ENCODE results near the gene SGCG. TPM values are rescaled to one million over a fixed set of nuclear protein-coding genes. Genes with fewer than 3 reads are reported as not detected.

SGCG gene
- total RNA-seq, 2 experiments from 2014 or later = not detected

DNA sequence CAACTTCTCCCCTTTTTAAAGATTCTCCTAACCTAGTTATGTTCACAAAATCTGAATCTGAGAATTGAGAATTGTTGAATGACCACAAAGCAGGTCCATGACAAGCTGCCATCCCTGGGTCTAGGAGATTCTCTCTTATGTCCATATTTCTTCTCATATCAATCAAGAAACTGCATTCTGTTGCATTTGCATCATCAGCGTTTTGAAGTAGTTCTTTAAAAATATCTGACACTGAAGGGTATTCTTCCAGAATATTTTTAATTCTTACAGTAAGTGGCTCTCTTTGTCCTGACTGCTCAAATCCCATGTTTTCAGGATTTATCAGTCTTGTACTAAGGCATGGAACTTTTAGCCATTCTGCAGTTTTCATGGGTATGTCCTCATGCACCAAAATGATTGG lies 158.4 kb downstream of the SGCG start:
- Histone ChIP-seq H3K4me3 (ENCODE audit: low read length) (no peak overlapping the region), H3K4me1 (ENCODE audit: insufficient read depth, low read length) (no peaks in the 10 kb centered on the region), H3K9me3 (ENCODE audit: control insufficient read depth in 1 of 2, insufficient read depth in 1 of 2, low read length in 2 of 2) (peaks cover 4 to 20% of the 10 kb centered on the region in 2 experiments), H3K27me3 (ENCODE audit: control insufficient read depth in 1 of 2, insufficient read depth in 2 of 2, low read length in 2 of 2) (no peaks in the 10 kb centered on the region), H3K27ac (ENCODE audit: low read depth in 1 of 2, low read length in 2 of 2) (no peak overlapping the region), H3K36me3 (ENCODE audit: insufficient read depth, low read length) (peaks cover 19% of the 10 kb centered on the region)
- ATAC-seq (ENCODE audit: poor library complexity) (no peak), DNase-seq (no peak)
- Mint-ChIP-seq H3K27ac (no peak overlapping the region), H3K36me3 (ENCODE audit: low read depth) (peaks cover 81% of the 10 kb centered on the region), H3K9me3 (peaks cover 3% of the 10 kb centered on the region), H3K4me1 (ENCODE audit: low read depth) (no peaks in the 10 kb centered on the region), H3K4me3 (no peak overlapping the region), H3K27me3 (no peaks in the 10 kb centered on the region)
- CTCF ChIA-PET = no interaction called here
- intact Hi-C loops (cut with DNase I, micrococcal nuclease) = no loop called here
- POLR2A ChIA-PET = no interaction called here
- TF ChIP-seq, protein P1, sequence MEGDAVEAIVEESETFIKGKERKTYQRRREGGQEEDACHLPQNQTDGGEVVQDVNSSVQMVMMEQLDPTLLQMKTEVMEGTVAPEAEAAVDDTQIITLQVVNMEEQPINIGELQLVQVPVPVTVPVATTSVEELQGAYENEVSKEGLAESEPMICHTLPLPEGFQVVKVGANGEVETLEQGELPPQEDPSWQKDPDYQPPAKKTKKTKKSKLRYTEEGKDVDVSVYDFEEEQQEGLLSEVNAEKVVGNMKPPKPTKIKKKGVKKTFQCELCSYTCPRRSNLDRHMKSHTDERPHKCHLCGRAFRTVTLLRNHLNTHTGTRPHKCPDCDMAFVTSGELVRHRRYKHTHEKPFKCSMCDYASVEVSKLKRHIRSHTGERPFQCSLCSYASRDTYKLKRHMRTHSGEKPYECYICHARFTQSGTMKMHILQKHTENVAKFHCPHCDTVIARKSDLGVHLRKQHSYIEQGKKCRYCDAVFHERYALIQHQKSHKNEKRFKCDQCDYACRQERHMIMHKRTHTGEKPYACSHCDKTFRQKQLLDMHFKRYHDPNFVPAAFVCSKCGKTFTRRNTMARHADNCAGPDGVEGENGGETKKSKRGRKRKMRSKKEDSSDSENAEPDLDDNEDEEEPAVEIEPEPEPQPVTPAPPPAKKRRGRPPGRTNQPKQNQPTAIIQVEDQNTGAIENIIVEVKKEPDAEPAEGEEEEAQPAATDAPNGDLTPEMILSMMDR (IDR thresholded peaks at IDR 0.05) = no peak

DNA sequence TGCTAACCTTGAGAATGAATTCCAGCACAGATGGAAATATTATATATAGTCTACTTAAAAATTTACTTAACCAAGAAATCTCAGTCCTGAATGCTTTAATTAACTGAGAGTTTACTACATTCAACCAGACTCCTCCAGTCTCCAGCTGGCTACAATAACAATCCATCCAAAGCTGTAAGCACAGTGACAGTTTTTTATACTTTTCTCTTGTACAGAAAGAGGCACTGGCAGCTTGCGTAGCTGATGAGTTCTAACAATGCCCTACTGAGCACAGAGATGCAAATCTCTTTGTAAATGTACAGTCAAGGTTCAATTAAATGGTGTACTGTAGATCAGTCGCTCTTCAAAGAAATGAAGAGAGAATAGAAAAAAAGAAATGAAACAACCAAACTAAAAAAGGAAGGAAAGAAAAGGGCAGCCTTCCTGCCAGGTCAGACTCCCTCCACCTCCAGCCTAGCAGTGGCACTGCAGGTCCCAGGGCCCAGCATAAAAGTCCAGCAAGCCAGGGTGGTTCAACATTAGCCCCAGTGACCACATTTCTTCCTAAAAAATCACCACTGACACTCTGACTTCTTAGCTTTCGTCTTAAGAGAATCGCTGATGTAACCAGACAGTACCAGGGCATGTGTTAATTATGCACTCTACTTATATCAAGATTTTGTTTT lies 164.3 kb downstream of the SGCG start:
- Histone ChIP-seq H3K36me3 (ENCODE audit: insufficient read depth, low read length) (peaks cover 55% of the 10 kb centered on the region), H3K4me1 (ENCODE audit: insufficient read depth, low read length) (no peaks in the 10 kb centered on the region), H3K27ac (ENCODE audit: low read depth in 1 of 2, low read length in 2 of 2) (no peak overlapping the region), H3K27me3 (ENCODE audit: control insufficient read depth in 1 of 2, insufficient read depth in 2 of 2, low read length in 2 of 2) (no peaks in the 10 kb centered on the region), H3K9me3 (ENCODE audit: control insufficient read depth in 1 of 2, insufficient read depth in 1 of 2, low read length in 2 of 2) (peaks cover 0 to 10% of the 10 kb centered on the region in 2 experiments), H3K4me3 (ENCODE audit: low read length) (no peak overlapping the region)
- H3K9me3 Mint-ChIP-seq = no peaks in the 10 kb centered on the region
- no peaks in the 10 kb centered on the region for H3K27me3 Mint-ChIP-seq
- H3K36me3 Mint-ChIP-seq (ENCODE audit: low read depth) = peaks cover 89% of the 10 kb centered on the region
- peaks cover 5% of the 10 kb centered on the region for H3K4me1 Mint-ChIP-seq (ENCODE audit: low read depth)
- DNase-seq = no peak
- no peak overlapping the region for H3K4me3 Mint-ChIP-seq
- ChIA-PET CTCF (no interaction called here), POLR2A (no interaction called here)
- intact Hi-C loops (cut with DNase I, micrococcal nuclease) = no loop called here
- no peak overlapping the region for H3K27ac Mint-ChIP-seq
- TF ChIP-seq, protein P1 (IDR thresholded peaks at IDR 0.05) = no peak
- ATAC-seq (ENCODE audit: poor library complexity) = no peak

DNA sequence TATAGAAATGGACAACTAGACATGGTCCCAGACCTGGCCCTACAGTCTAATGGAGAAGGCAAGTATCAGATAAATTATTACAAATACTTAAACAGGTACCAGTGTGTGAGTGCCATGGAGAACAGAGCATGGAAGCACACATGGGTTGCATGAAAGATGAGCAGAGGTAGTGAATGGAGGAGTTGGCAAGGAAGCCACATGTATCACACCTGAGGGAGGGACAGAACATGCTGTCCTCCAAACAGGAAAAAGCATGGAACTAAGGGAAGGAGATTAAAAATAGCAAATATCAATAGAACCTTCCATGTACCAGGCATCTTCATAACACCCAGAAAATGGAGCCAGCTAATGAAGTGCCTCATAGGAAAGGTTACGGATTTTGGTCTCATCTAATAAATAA lies 166.8 kb downstream of the SGCG start:
- Histone ChIP-seq H3K4me1 (ENCODE audit: insufficient read depth, low read length) (no peaks in the 10 kb centered on the region), H3K27ac (ENCODE audit: low read depth in 1 of 2, low read length in 2 of 2) (no peak overlapping the region), H3K9me3 (ENCODE audit: control insufficient read depth in 1 of 2, insufficient read depth in 1 of 2, low read length in 2 of 2) (peaks cover 0 to 6% of the 10 kb centered on the region in 2 experiments), H3K4me3 (ENCODE audit: low read length) (no peak overlapping the region), H3K36me3 (ENCODE audit: insufficient read depth, low read length) (peaks cover 56% of the 10 kb centered on the region), H3K27me3 (ENCODE audit: control insufficient read depth in 1 of 2, insufficient read depth in 2 of 2, low read length in 2 of 2) (no peaks in the 10 kb centered on the region)
- H3K27ac Mint-ChIP-seq = no peak overlapping the region
- TF ChIP-seq, protein P1 (IDR thresholded peaks at IDR 0.05) = no peak
- no peaks in the 10 kb centered on the region for H3K27me3 Mint-ChIP-seq
- ChIA-PET POLR2A (no interaction called here), CTCF (no interaction called here)
- no peak overlapping the region for H3K4me3 Mint-ChIP-seq
- no peak for DNase-seq
- no peaks in the 10 kb centered on the region for H3K9me3 Mint-ChIP-seq
- peaks cover 95% of the 10 kb centered on the region for H3K36me3 Mint-ChIP-seq (ENCODE audit: low read depth)
- no peak for ATAC-seq (ENCODE audit: poor library complexity)
- peaks cover 5% of the 10 kb centered on the region for H3K4me1 Mint-ChIP-seq (ENCODE audit: low read depth)
- intact Hi-C loops (cut with DNase I, micrococcal nuclease) = no loop called here
